ENCODE results near the gene IRF2.
"Not testable (repeated sequence)": the region's sequence is repeated elsewhere in the genome, so short reads cannot be mapped to it uniquely, and the experiment has no call there.

Gene IRF2

GRCh38 chr4:184350213-184350817, 124.0 kb downstream of the IRF2 start:
- no peak for DNase-seq (ENCODE audit: insufficient read length, low spot score)
- FAIRE-seq: peak; percentile 31

GRCh38 chr4:184349283-184350039, 124.9 kb downstream of the IRF2 start:
- no peak for DNase-seq (ENCODE audit: insufficient read length, low spot score)
- FAIRE-seq: peak; percentile 72

- FAIRE-seq (peak; percentile 49), DNase-seq (ENCODE audit: insufficient read length, low spot score) (no peak)
Observed at GRCh38 chr4:184348311-184349233, 125.8 kb downstream of the IRF2 start.

- no peak for DNase-seq (ENCODE audit: insufficient read length, low spot score)
- FAIRE-seq: peak; percentile 97
Observed at GRCh38 chr4:184347251-184348239, 126.8 kb downstream of the IRF2 start.

- FAIRE-seq (peak; percentile 53), DNase-seq (ENCODE audit: insufficient read length, low spot score) (no peak)
Observed at GRCh38 chr4:184346682-184347081, 127.7 kb downstream of the IRF2 start.

GRCh38 chr4:184346273-184346672, 128.1 kb downstream of the IRF2 start:
- not testable (repeated sequence) for DNase-seq (ENCODE audit: insufficient read length, low spot score)

GRCh38 chr4:184345573-184345922, 128.8 kb downstream of the IRF2 start:
- no peak for DNase-seq (ENCODE audit: insufficient read length, low spot score)
- peak; percentile 84 for FAIRE-seq

More at GRCh38 chr4:184346273-184346672, 128.1 kb downstream of the IRF2 start:
- FAIRE-seq: not testable (repeated sequence)

- DNase-seq (ENCODE audit: insufficient read length, low spot score): no peak
- peak; percentile 73 for FAIRE-seq
Observed at GRCh38 chr4:184344899-184345572, 129.3 kb downstream of the IRF2 start.

- peak; percentile 64 for FAIRE-seq
Observed at GRCh38 chr4:184344435-184344834, 129.9 kb downstream of the IRF2 start.

GRCh38 chr4:184343502-184344177, 130.7 kb downstream of the IRF2 start:
- FAIRE-seq (peak; percentile 96), DNase-seq (ENCODE audit: insufficient read length, low spot score) (no peak)

More at GRCh38 chr4:184344435-184344834, 129.9 kb downstream of the IRF2 start:
- no peak for DNase-seq (ENCODE audit: insufficient read length, low spot score)

- not testable (repeated sequence) for FAIRE-seq; DNase-seq (ENCODE audit: insufficient read length, low spot score)
Observed at GRCh38 chr4:184342857-184343237, 131.5 kb downstream of the IRF2 start.

- FAIRE-seq (peak; percentile 83), DNase-seq (ENCODE audit: insufficient read length, low spot score) (no peak)
Observed at GRCh38 chr4:184342167-184342856, 132.0 kb downstream of the IRF2 start.

GRCh38 chr4:184339398-184340193, 134.8 kb downstream of the IRF2 start:
- DNase-seq (ENCODE audit: insufficient read length, low spot score); FAIRE-seq: not testable (repeated sequence)

- peak; percentile 11 for FAIRE-seq
- DNase-seq (ENCODE audit: insufficient read length, low spot score): no peak
Observed at GRCh38 chr4:184337907-184338306, 136.4 kb downstream of the IRF2 start.

Measured in GM19239 (cell line).